CD14-positive monocyte (primary cell): ENCODE data around the gene NTM. TPM values are rescaled to one million over a fixed set of nuclear protein-coding genes. Genes with fewer than 3 reads are reported as not detected.

Source experiments
- DNase-seq, 3 donors: peaks; one replicate each; pipeline ENCODE4 v3.0.0-alpha.2; 2011 to 2022
- H2AFZ ChIP-seq: 2 replicates; pipeline ENCODE4 v1.6.0; 2012; ENCODE audit warnings: mild to moderate bottlenecking, low read depth, low read length, inconsistent platforms; ENCODE audit not compliant: insufficient read depth, poor library complexity, severe bottlenecking
- H3K27ac ChIP-seq, 2 donors: 1 replicate in 1 of 2; 2 replicates in 1 of 2; pipeline ENCODE4 v1.5.1; 2012 to 2013; ENCODE audit warnings: low read length in 2 of 2, control low read depth in 1 of 2, inconsistent platforms in 1 of 2, low read depth in 1 of 2, mild to moderate bottlenecking in 1 of 2
- H3K27me3 ChIP-seq, 2 donors: one replicate each; pipeline versions ENCODE4 v1.6.0 to v1.6.1; 2011 to 2013; ENCODE audit warnings: low read length in 2 of 2; ENCODE audit not compliant: control insufficient read depth in 2 of 2, insufficient read depth in 2 of 2
- H3K36me3 ChIP-seq, 2 donors: replicated peaks in 1 of 2; 1 replicate in 1 of 2; 2 replicates in 1 of 2; pipeline versions ENCODE4 v1.5.1 to v1.6.1; 2012 to 2013; ENCODE audit warnings: low read length in 2 of 2, control low read depth in 1 of 2, inconsistent platforms in 1 of 2, mild to moderate bottlenecking in 1 of 2; ENCODE audit not compliant: insufficient read depth in 2 of 2, control insufficient read depth in 1 of 2
- H3K4me1 ChIP-seq, 2 donors: 1 replicate in 1 of 2; 2 replicates in 1 of 2; pipeline versions ENCODE4 v1.5.1 to v1.6.1; 2012 to 2013; ENCODE audit warnings: low read length in 2 of 2, control low read depth in 1 of 2, inconsistent platforms in 1 of 2, mild to moderate bottlenecking in 1 of 2, moderate library complexity in 1 of 2; ENCODE audit not compliant: insufficient read depth in 2 of 2, control insufficient read depth in 1 of 2
- H3K4me2 ChIP-seq: replicated peaks from 2 replicates; pipeline ENCODE3; 2012; ENCODE audit warnings: low read length, moderate library complexity, mild to moderate bottlenecking; ENCODE audit not compliant: poor library complexity, severe bottlenecking; ENCODE audit errors: extremely low read depth
- H3K4me3 ChIP-seq, 3 experiments: fragments of 200-600 bp in 1 of 3; sonication (generic) in 1 of 3; replicated peaks in 1 of 3; 1 replicate in 2 of 3; 2 replicates in 1 of 3; pipeline ENCODE4 v1.5.1; 2011 to 2013; ENCODE audit warnings: low read length in 3 of 3, mild to moderate bottlenecking in 3 of 3, control low read depth in 2 of 3, low read depth in 2 of 3, inconsistent platforms in 1 of 3, moderate library complexity in 1 of 3
- H3K79me2 ChIP-seq: 2 replicates; pipeline ENCODE4 v1.6.0; 2012; ENCODE audit warnings: mild to moderate bottlenecking, control low read depth, inconsistent platforms, low read length, moderate library complexity; ENCODE audit not compliant: insufficient read depth
- H3K9ac ChIP-seq: 2 replicates; pipeline ENCODE4 v1.6.0; 2017; ENCODE audit warnings: low read length, mild to moderate bottlenecking; ENCODE audit not compliant: insufficient read depth, poor library complexity, severe bottlenecking
- H3K9me3 ChIP-seq, 2 donors: replicated peaks in 1 of 2; 1 replicate in 1 of 2; 2 replicates in 1 of 2; pipeline versions ENCODE4 v1.5.1 to v1.6.1; 2012 to 2013; ENCODE audit warnings: low read length in 2 of 2, control low read depth in 1 of 2; ENCODE audit not compliant: control insufficient read depth in 1 of 2, insufficient read depth in 1 of 2
- H4K20me1 ChIP-seq: 2 replicates; pipeline ENCODE4 v1.6.0; 2012; ENCODE audit warnings: mild to moderate bottlenecking, low read length, control low read depth, moderate library complexity; ENCODE audit not compliant: insufficient read depth
- H3K27ac Mint-ChIP-seq, 7 donors: one replicate each; pipeline ENCODE4 v1.8.0; 2020; ENCODE audit warnings: mild to moderate bottlenecking in 7 of 7, mixed read lengths in 7 of 7, moderate library complexity in 6 of 7, inconsistent platforms in 2 of 7
- H3K27me3 Mint-ChIP-seq, 3 donors: one replicate each; pipeline ENCODE4 v1.8.0; 2021 to 2022; ENCODE audit warnings: low read depth in 3 of 3, mild to moderate bottlenecking in 3 of 3, mixed read lengths in 3 of 3, moderate library complexity in 3 of 3, inconsistent platforms in 1 of 3
- H3K36me3 Mint-ChIP-seq, 2 donors: one replicate each; pipeline ENCODE4 v1.8.0; 2020; ENCODE audit warnings: mixed read lengths in 2 of 2, inconsistent platforms in 1 of 2, mild to moderate bottlenecking in 1 of 2
- H3K4me1 Mint-ChIP-seq: one replicate; pipeline ENCODE4 v1.8.0; 2020; ENCODE audit warnings: mild to moderate bottlenecking, mixed read lengths
- H3K4me3 Mint-ChIP-seq, 2 donors: one replicate each; pipeline ENCODE4 v1.8.0; 2020; ENCODE audit warnings: mild to moderate bottlenecking in 2 of 2, mixed read lengths in 2 of 2, moderate library complexity in 1 of 2
- H3K9me3 Mint-ChIP-seq, 7 donors: one replicate each; pipeline ENCODE4 v1.8.0; 2020 to 2022; ENCODE audit warnings: mixed read lengths in 7 of 7, mild to moderate bottlenecking in 6 of 7, moderate library complexity in 6 of 7, inconsistent platforms in 2 of 7
- CTCF ChIP-seq: fragments of 200-600 bp; IDR thresholded peaks from one replicate; pipeline ENCODE4 v1.8.0; 2022; ENCODE audit warnings: antibody characterized with exemption, mild to moderate bottlenecking
- WGBS: methylation state at CpG from one replicate; pipeline ENCODE4 v1.1.5; 2013; ENCODE audit warnings: missing lambda C conversion rate; ENCODE audit not compliant: insufficient coverage; 5-methylcytosine and 5-hydroxymethylcytosine counted together
- intact Hi-C, 2 donors: fragments of 100-400 bp; cut with micrococcal nuclease; formaldehyde crosslinking; loops; one replicate each; pipeline versions ENCODE4 v1.15.0 to v1.15.1; 2023
- polyA plus RNA-seq, 3 donors: library from polyadenylated mRNA; depleted of rRNA in 1 of 3; unstranded in 2 of 3; stranded (reverse) in 1 of 3; fragments of 300-500 nt in 2 of 3; fragments of >200 nt in 1 of 3; fragmentation: Illumina TruSeq in 2 of 3; gene quantifications; 1 replicate in 2 of 3; 2 replicates in 1 of 3; pipeline ENCODE4 v1.2.3, GENCODE V29; 2012 to 2021

Gene NTM
- polyA plus RNA-seq, 3 donors: not detected

DNA sequence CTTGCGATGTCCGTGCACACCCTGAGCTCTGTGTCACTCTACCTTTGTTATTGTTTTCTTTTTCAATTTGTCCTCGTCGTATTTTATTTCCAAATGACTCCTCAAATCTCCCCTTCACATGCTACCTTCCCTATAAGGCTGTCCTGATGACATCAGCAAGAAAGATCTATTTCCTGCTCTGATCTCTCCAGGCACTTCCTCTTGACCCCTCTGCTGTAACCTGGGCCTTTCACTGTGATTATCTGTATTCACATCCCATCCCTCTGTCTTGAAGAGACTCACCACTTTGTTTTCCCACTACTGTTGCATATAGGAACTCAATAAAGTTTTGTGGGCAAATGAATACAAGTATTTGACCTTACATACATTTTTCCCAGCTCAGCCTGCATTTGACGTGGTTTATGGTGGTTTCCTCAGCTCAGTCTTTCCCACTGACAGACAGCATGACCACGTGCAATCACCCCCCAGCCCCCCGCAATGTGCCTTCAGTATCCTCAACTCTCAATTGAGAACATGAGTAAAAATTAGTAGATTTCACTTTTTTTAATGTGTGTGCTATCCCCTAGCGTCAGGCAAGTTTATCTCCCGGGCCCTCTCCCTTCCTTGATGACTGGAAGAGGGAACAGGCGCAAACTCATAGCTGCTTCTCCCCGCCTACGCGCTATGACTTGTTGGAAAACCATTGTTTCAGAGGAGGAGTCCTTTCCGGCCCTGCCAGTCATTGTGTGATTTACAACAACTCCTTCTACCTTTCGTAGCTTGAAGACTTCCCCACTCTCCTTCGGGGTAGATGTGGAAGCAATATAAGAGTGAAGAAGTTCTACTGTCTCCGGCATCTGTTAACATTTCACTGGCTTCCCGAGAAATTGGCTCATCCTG, 498.5 kb downstream of the NTM start:
- Histone ChIP-seq H3K4me1 (no peaks in the 10 kb centered on the region), H3K4me3 (no peak overlapping the region), H3K9me3 (no peaks in the 10 kb centered on the region), H2AFZ (no peak overlapping the region), H3K27me3 (no peaks in the 10 kb centered on the region), H3K9ac (no peak overlapping the region), H3K36me3 (no peaks in the 10 kb centered on the region), H3K79me2 (no peaks in the 10 kb centered on the region), H3K27ac (no peak overlapping the region), H3K4me2 (no peak overlapping the region), H4K20me1 (no peaks in the 10 kb centered on the region)
- Mint-ChIP-seq H3K4me1 (peaks cover 3% of the 10 kb centered on the region), H3K36me3 (no peaks in the 10 kb centered on the region), H3K27ac (peak overlapping the region in 2 of 7 donors; percentile 18 to 66), H3K9me3 (no peaks in the 10 kb centered on the region), H3K27me3 (peaks cover 2 to 4% (median 3%) of the 10 kb centered on the region in 3 donors), H3K4me3 (no peak overlapping the region)
- DNase-seq: peak in 1 of 3 donors; percentile 13
- no peak for TF ChIP-seq CTCF
- 83% methylated on average over 5 of the region's 18 CpGs for WGBS
- intact Hi-C loops: loop anchor here in 1 of 2 donors (10.0 kb wide), 1 partner anchor 1076 kb away; no protein-coding TSS in a partner anchor

DNA sequence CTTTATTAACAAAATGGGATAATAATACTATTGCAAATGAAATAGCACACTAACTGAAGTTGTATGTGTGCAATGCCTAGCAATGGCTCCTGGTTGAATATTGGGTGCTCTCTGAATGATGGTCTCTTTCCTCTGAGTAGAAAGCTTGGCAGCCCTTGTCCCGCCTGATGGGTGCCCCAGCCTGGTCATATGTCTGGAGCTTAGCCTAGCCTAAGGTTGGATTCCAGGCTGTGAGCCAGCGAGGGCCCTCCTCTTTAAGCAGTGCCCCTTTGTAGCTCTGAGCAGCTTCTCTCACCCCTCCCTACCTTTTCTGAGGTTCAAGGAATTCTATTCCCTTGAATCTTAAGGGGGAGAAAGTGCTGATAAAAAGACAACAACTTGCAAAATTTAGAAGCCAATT, 499.9 kb downstream of the NTM start:
- no CpG with 5 or more reads among the region's 2 CpGs for whole genome bisulfite sequencing
- Histone ChIP-seq H4K20me1 (no peaks in the 10 kb centered on the region), H3K9me3 (no peaks in the 10 kb centered on the region), H2AFZ (no peak overlapping the region), H3K4me2 (no peak overlapping the region), H3K36me3 (no peaks in the 10 kb centered on the region), H3K79me2 (no peaks in the 10 kb centered on the region), H3K27me3 (no peaks in the 10 kb centered on the region), H3K9ac (no peak overlapping the region), H3K4me3 (no peak overlapping the region), H3K4me1 (no peaks in the 10 kb centered on the region), H3K27ac (no peak overlapping the region)
- intact Hi-C loops: loop anchor here in 1 of 2 donors (10.0 kb wide), 1 partner anchor 254 kb away; no protein-coding TSS in a partner anchor
- peaks cover 2 to 4% (median 3%) of the 10 kb centered on the region in 3 donors for H3K27me3 Mint-ChIP-seq
- no peak overlapping the region for H3K27ac Mint-ChIP-seq
- H3K4me3 Mint-ChIP-seq: no peak overlapping the region
- H3K36me3 Mint-ChIP-seq: no peaks in the 10 kb centered on the region
- no peak for TF ChIP-seq CTCF
- no peaks in the 10 kb centered on the region for H3K9me3 Mint-ChIP-seq
- DNase-seq: no peak
- H3K4me1 Mint-ChIP-seq: peaks cover 3% of the 10 kb centered on the region
